Naive thymus-derived CD4-positive, alpha-beta T cell (primary cell): Measurements from ENCODE around the gene RNASE9. TPM values are rescaled to one million over a fixed set of nuclear protein-coding genes. Genes with fewer than 3 reads are reported as not detected.
"Not testable (repeated sequence)": the region's sequence is repeated elsewhere in the genome, so short reads cannot be mapped to it uniquely, and the experiment has no call there.

Experiments
- ATAC-seq: fragments of 150-1000 bp; cut with Tn5 transposase; 2 replicates; pipeline ENCODE4 v1.10.0; 2021; ENCODE audit warnings: mild to moderate bottlenecking, moderate library complexity
- CTCF ChIA-PET: fragments of 350-600 bp; sonication (Branson Sonifier 250); formaldehyde crosslinking; loops from one replicate; lab custom pipeline; 2021; ENCODE audit warnings: antibody characterized with exemption; lab: Charles Lee
- POLR2A ChIA-PET: fragments of 350-600 bp; sonication (Branson Sonifier 250); formaldehyde crosslinking; loops from one replicate; lab custom pipeline; 2021; ENCODE audit warnings: antibody characterized with exemption, inconsistent platforms; lab: Charles Lee
- DNase-seq, 9 donors: peaks; one replicate each; pipeline versions ENCODE4 v3.0.0 to v3.0.0-alpha.2; 2020 to 2022; ENCODE audit warnings: mixed read lengths in 1 of 9
- H3K27ac ChIP-seq: one replicate; pipeline ENCODE4 v1.7.0; 2013; ENCODE audit warnings: mild to moderate bottlenecking, low read depth, low read length, moderate library complexity
- H3K27me3 ChIP-seq, 2 donors: one replicate each; pipeline ENCODE4 v1.7.0; 2013; ENCODE audit warnings: low read length in 2 of 2, mild to moderate bottlenecking in 2 of 2, moderate library complexity in 2 of 2; ENCODE audit not compliant: control insufficient read depth in 2 of 2, insufficient read depth in 2 of 2
- H3K36me3 ChIP-seq, 3 experiments: 1 replicate in 2 of 3; 2 replicates in 1 of 3; pipeline ENCODE4 v1.7.0; 2013; ENCODE audit warnings: low read length in 3 of 3, mild to moderate bottlenecking in 3 of 3, moderate library complexity in 1 of 3; ENCODE audit not compliant: insufficient read depth in 3 of 3, control insufficient read depth in 2 of 3
- H3K4me1 ChIP-seq, 2 donors: one replicate each; pipeline ENCODE4 v1.7.0; 2013; ENCODE audit warnings: low read length in 2 of 2, mild to moderate bottlenecking in 2 of 2, moderate library complexity in 1 of 2; ENCODE audit not compliant: control insufficient read depth in 2 of 2, insufficient read depth in 2 of 2
- H3K4me3 ChIP-seq: 2 replicates; pipeline ENCODE4 v1.7.0; 2013; ENCODE audit warnings: mild to moderate bottlenecking, low read length
- H3K9me3 ChIP-seq, 3 experiments: 1 replicate in 2 of 3; 2 replicates in 1 of 3; pipeline ENCODE4 v1.7.0; 2013; ENCODE audit warnings: low read length in 3 of 3; ENCODE audit not compliant: control insufficient read depth in 2 of 3
- H3K27ac Mint-ChIP-seq, 9 donors: one replicate each; pipeline ENCODE4 v1.8.0; 2020 to 2022; ENCODE audit warnings: mixed read lengths in 9 of 9, mild to moderate bottlenecking in 8 of 9, moderate library complexity in 5 of 9, inconsistent platforms in 2 of 9
- H3K27me3 Mint-ChIP-seq, 5 donors: one replicate each; pipeline ENCODE4 v1.8.0; 2021 to 2022; ENCODE audit warnings: mixed read lengths in 5 of 5, mild to moderate bottlenecking in 1 of 5
- H3K36me3 Mint-ChIP-seq, 5 donors: one replicate each; pipeline ENCODE4 v1.8.0; 2020 to 2022; ENCODE audit warnings: mixed read lengths in 5 of 5, mild to moderate bottlenecking in 3 of 5, inconsistent platforms in 1 of 5
- H3K4me1 Mint-ChIP-seq, 7 donors: one replicate each; pipeline ENCODE4 v1.8.0; 2020 to 2022; ENCODE audit warnings: mixed read lengths in 7 of 7, mild to moderate bottlenecking in 3 of 7, inconsistent platforms in 1 of 7
- H3K4me3 Mint-ChIP-seq, 10 donors: one replicate each; pipeline ENCODE4 v1.8.0; 2020 to 2022; ENCODE audit warnings: mild to moderate bottlenecking in 10 of 10, mixed read lengths in 10 of 10, moderate library complexity in 6 of 10, inconsistent platforms in 2 of 10
- H3K9me3 Mint-ChIP-seq, 11 donors: one replicate each; pipeline ENCODE4 v1.8.0; 2020 to 2022; ENCODE audit warnings: mixed read lengths in 11 of 11, mild to moderate bottlenecking in 4 of 11, inconsistent platforms in 1 of 11, moderate library complexity in 1 of 11
- intact Hi-C, 2 donors: fragments of 100-400 bp; cut with micrococcal nuclease; formaldehyde crosslinking; loops; one replicate each; pipeline ENCODE4 v1.15.1; 2023
- polyA plus RNA-seq, 2 donors: library from polyadenylated mRNA; unstranded; fragments of 300-500 nt; fragmentation: Illumina TruSeq; gene quantifications; one replicate each; pipeline ENCODE4 v1.2.3, GENCODE V29; 2021
- total RNA-seq, 6 experiments: library from RNA in 5 of 6; stranded (reverse) in 5 of 6; gene quantifications; 1 replicate in 5 of 6; 2 replicates in 1 of 6; pipeline ENCODE4 v1.2.3 and lab custom pipeline; 2021 to 2026

Gene RNASE9
- total and polyA plus RNA-seq, 7 experiments from 2014 or later = not detected

GRCh38 chr14:20569066-20569465 lies 8.2 kb upstream of the RNASE9 start:
- no peak overlapping the region for H3K27ac ChIP-seq
- DNase-seq = no peak
- ChIA-PET POLR2A (no interaction called here), CTCF (no interaction called here)
- H3K9me3 ChIP-seq = peaks cover 0 to 15% (median 0%) of the 10 kb centered on the region in 3 experiments
- ATAC-seq = no peak
- no peaks in the 10 kb centered on the region for H3K27me3 ChIP-seq
- no peak overlapping the region for H3K4me3 ChIP-seq
- Mint-ChIP-seq H3K4me1 (peaks cover 0 to 15% (median 11%) of the 10 kb centered on the region in 7 donors), H3K9me3 (peaks cover 0 to 29% (median 9%) of the 10 kb centered on the region in 11 donors), H3K4me3 (no peak overlapping the region), H3K36me3 (peaks cover 0 to 4% (median 0%) of the 10 kb centered on the region in 5 donors), H3K27me3 (peaks cover 0 to 6% (median 0%) of the 10 kb centered on the region in 5 donors), H3K27ac (no peak overlapping the region)
- intact Hi-C loops = no loop called here
- no peaks in the 10 kb centered on the region for H3K4me1 ChIP-seq
- no peaks in the 10 kb centered on the region for H3K36me3 ChIP-seq

GRCh38 chr14:20568393-20568792 lies 7.5 kb upstream of the RNASE9 start:
- intact Hi-C loops = no loop called here
- no peak overlapping the region for H3K27ac Mint-ChIP-seq
- peaks cover 0 to 29% (median 9%) of the 10 kb centered on the region in 11 donors for H3K9me3 Mint-ChIP-seq
- no peak overlapping the region for H3K4me3 ChIP-seq
- H3K27me3 ChIP-seq = no peaks in the 10 kb centered on the region
- peaks cover 0 to 7% (median 0%) of the 10 kb centered on the region in 5 donors for H3K27me3 Mint-ChIP-seq
- POLR2A ChIA-PET = no interaction called here
- H3K4me1 Mint-ChIP-seq = peaks cover 0 to 15% (median 11%) of the 10 kb centered on the region in 7 donors
- peaks cover 0 to 15% (median 0%) of the 10 kb centered on the region in 3 experiments for H3K9me3 ChIP-seq
- H3K4me1 ChIP-seq = no peaks in the 10 kb centered on the region
- peaks cover 0 to 4% (median 0%) of the 10 kb centered on the region in 5 donors for H3K36me3 Mint-ChIP-seq
- no peak overlapping the region for H3K4me3 Mint-ChIP-seq
- no peaks in the 10 kb centered on the region for H3K36me3 ChIP-seq
- CTCF ChIA-PET = no interaction called here
- ATAC-seq (no peak), DNase-seq (no peak)
- H3K27ac ChIP-seq = no peak overlapping the region

GRCh38 chr14:20567199-20567598 lies 6.4 kb upstream of the RNASE9 start:
- H3K27ac ChIP-seq, POLR2A ChIA-PET, H3K4me3 ChIP-seq, H3K4me3 Mint-ChIP-seq, ATAC-seq, H3K36me3 ChIP-seq, DNase-seq, H3K4me1 ChIP-seq, intact Hi-C loops, H3K27ac Mint-ChIP-seq, H3K36me3 Mint-ChIP-seq, H3K27me3 ChIP-seq: not testable (repeated sequence)
- H3K9me3 ChIP-seq = peaks cover 0 to 15% (median 0%) of the 10 kb centered on the region in 3 experiments
- H3K27me3 Mint-ChIP-seq = peaks cover 0 to 11% (median 0%) of the 10 kb centered on the region in 5 donors
- CTCF ChIA-PET = interaction anchor here (1.1 kb wide), 1 partner anchor 239 kb away, joined by 3 read pairs; no protein-coding TSS in a partner anchor
- H3K4me1 Mint-ChIP-seq = peaks cover 0 to 15% (median 11%) of the 10 kb centered on the region in 7 donors
- H3K9me3 Mint-ChIP-seq = peaks cover 0 to 29% (median 7%) of the 10 kb centered on the region in 11 donors

DNA sequence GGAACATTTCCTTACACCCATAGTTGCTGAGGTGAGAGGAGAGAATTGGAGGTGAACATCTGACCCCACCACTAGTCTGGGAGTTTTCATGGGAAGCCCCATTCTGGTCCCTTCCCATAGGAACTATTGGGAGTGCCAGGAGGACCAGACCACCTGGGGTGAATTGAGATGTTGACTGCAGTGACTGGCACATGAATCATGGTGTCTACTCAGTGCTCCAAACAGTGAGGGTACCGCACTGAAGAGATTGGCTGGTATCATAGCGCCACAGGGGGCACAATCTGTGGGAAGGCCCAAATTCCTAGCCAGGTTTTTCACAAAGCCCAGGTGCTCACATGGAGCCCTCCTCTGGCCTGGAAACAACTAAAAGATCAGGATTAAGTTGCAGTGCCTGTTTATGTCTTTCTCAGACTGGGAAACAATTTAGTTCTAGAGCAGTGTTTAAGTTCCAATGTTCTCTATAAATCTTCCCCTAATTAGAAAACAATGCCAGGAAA lies 3.7 kb upstream of the RNASE9 start:
- H3K4me3 Mint-ChIP-seq = no peak overlapping the region

DNA sequence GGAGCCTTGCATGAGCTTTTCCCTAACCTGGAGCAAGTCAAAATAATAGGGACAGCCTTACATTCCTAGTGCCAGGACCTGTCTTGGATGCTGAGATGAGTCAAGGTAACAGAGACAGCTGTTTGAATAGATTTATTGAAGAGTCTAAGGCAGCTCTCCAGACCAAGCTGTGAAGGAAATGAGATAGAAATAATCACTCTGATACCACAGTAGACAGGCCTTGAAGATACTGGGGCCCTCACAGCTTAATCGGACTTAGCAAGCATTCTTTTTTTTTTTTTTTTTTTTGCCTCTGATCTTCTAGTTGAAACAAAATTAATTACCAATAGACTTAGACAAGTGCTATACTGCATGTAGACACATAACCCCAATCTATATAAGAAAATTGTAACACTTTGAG lies 3.1 kb upstream of the RNASE9 start:
- no peak overlapping the region for H3K27ac ChIP-seq
- ChIA-PET POLR2A (no interaction called here), CTCF (no interaction called here)
- DNase-seq = no peak
- no peak for ATAC-seq
- no peak overlapping the region for H3K27ac Mint-ChIP-seq
- no peaks in the 10 kb centered on the region for H3K4me1 ChIP-seq
- peaks cover 0 to 4% (median 0%) of the 10 kb centered on the region in 5 donors for H3K36me3 Mint-ChIP-seq
- intact Hi-C loops = no loop called here
- no peaks in the 10 kb centered on the region for H3K36me3 ChIP-seq
- H3K9me3 ChIP-seq = peaks cover 0 to 8% (median 0%) of the 10 kb centered on the region in 3 experiments
- H3K4me1 Mint-ChIP-seq = peaks cover 0 to 15% (median 11%) of the 10 kb centered on the region in 7 donors
- no peak overlapping the region for H3K4me3 ChIP-seq
- H3K9me3 Mint-ChIP-seq = peaks cover 0 to 18% (median 5%) of the 10 kb centered on the region in 11 donors
- no peaks in the 10 kb centered on the region for H3K27me3 ChIP-seq
- peaks cover 0 to 16% (median 0%) of the 10 kb centered on the region in 5 donors for H3K27me3 Mint-ChIP-seq
- no peak overlapping the region for H3K4me3 Mint-ChIP-seq

More for the DNA sequence above, 3.7 kb upstream of the RNASE9 start:
- ChIA-PET CTCF (no interaction called here), POLR2A (interaction anchor here (0.6 kb wide), 1 partner anchor 244 kb away, joined by 3 read pairs; no protein-coding TSS in a partner anchor)
- H3K27ac Mint-ChIP-seq = no peak overlapping the region
- H3K9me3 Mint-ChIP-seq = peaks cover 0 to 23% (median 7%) of the 10 kb centered on the region in 11 donors
- H3K36me3 ChIP-seq = no peaks in the 10 kb centered on the region
- no peaks in the 10 kb centered on the region for H3K27me3 ChIP-seq
- peaks cover 0 to 4% (median 0%) of the 10 kb centered on the region in 5 donors for H3K36me3 Mint-ChIP-seq
- H3K27ac ChIP-seq = no peak overlapping the region
- intact Hi-C loops = no loop called here
- peaks cover 0 to 15% (median 11%) of the 10 kb centered on the region in 7 donors for H3K4me1 Mint-ChIP-seq
- peaks cover 0 to 14% (median 0%) of the 10 kb centered on the region in 3 experiments for H3K9me3 ChIP-seq
- no peaks in the 10 kb centered on the region for H3K4me1 ChIP-seq
- peaks cover 0 to 13% (median 0%) of the 10 kb centered on the region in 5 donors for H3K27me3 Mint-ChIP-seq
- ATAC-seq (no peak), DNase-seq (no peak)
- no peak overlapping the region for H3K4me3 ChIP-seq

DNA sequence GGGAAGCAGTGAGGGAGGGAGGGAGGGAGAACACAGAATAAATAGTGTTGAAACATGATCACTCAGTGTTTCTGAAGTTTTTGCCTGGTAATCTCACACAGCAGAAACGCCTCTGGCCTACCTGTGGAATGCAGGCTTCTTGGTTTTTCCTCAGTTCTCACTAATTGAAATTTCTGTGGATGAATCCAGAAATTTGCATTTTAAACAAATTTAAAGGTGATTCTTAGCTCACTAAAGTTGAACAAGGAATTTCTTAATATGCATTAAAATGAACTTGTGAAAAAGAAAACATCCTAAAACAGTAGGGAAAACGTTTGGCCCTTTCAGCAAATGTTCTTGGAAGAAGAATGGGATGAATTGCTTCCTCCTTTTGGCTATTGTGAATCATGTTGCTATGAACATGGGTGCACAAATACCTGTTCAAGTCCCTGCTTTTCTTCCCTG lies 1.4 kb downstream of the RNASE9 start:
- CTCF ChIA-PET = no interaction called here
- no peak for ATAC-seq
- H3K36me3 Mint-ChIP-seq = no peaks in the 10 kb centered on the region

GRCh38 chr14:20557212-20557542 lies 3.7 kb downstream of the RNASE9 start:
- POLR2A ChIA-PET = no interaction called here
- Histone ChIP-seq H3K27ac (no peak overlapping the region), H3K4me1 (no peaks in the 10 kb centered on the region), H3K27me3 (no peaks in the 10 kb centered on the region), H3K36me3 (no peaks in the 10 kb centered on the region), H3K9me3 (no peaks in the 10 kb centered on the region), H3K4me3 (no peak overlapping the region)
- peaks cover 0 to 10% (median 6%) of the 10 kb centered on the region in 5 donors for H3K27me3 Mint-ChIP-seq
- intact Hi-C loops = no loop called here
- H3K36me3 Mint-ChIP-seq = no peaks in the 10 kb centered on the region
- ATAC-seq (no peak), DNase-seq (no peak)
- H3K27ac Mint-ChIP-seq = peak overlapping the region in 1 of 9 donors; percentile 51
- H3K4me1 Mint-ChIP-seq = no peaks in the 10 kb centered on the region
- H3K9me3 Mint-ChIP-seq = no peaks in the 10 kb centered on the region
- CTCF ChIA-PET = interaction anchor here (0.6 to 0.7 kb wide), 2 partner anchors 14 to 126 kb away, joined by 3 read pairs; no protein-coding TSS in a partner anchor
- no peak overlapping the region for H3K4me3 Mint-ChIP-seq

More for the DNA sequence above, 1.4 kb downstream of the RNASE9 start:
- no peaks in the 10 kb centered on the region for H3K9me3 Mint-ChIP-seq
- no peaks in the 10 kb centered on the region for H3K4me1 Mint-ChIP-seq
- H3K27me3 Mint-ChIP-seq = peaks cover 0 to 16% (median 6%) of the 10 kb centered on the region in 5 donors
- DNase-seq = no peak
- no peaks in the 10 kb centered on the region for H3K27me3 ChIP-seq
- no peak overlapping the region for H3K27ac Mint-ChIP-seq
- no peaks in the 10 kb centered on the region for H3K36me3 ChIP-seq
- intact Hi-C loops = no loop called here
- H3K27ac ChIP-seq = no peak overlapping the region
- H3K4me3 ChIP-seq = no peak overlapping the region
- POLR2A ChIA-PET = no interaction called here
- no peak overlapping the region for H3K4me3 Mint-ChIP-seq
- no peaks in the 10 kb centered on the region for H3K9me3 ChIP-seq
- no peaks in the 10 kb centered on the region for H3K4me1 ChIP-seq
